NCI-H2029 (cell line): ENCODE measurements around the gene SAP30BP.

ENCODE experiments used
- DNase-seq: peaks from one replicate; lab custom pipeline; 2025; lab: John Stamatoyannopoulos, UW

Gene SAP30BP

GRCh38 chr17:75720656-75721462 lies 53.7 kb downstream of the SAP30BP start, which contains the start of gene ITGB4:
TSS of gene ITGB4 (plus strand) at chr17:75721459. CDS start at chr17:75724704, 3,245 bp downstream.
- DNase-seq, result no peak

- DNase-seq, result no peak
These were observed 54.4 kb downstream of the SAP30BP start for GRCh38 chr17:75721463-75722011.

GRCh38 chr17:75722076-75722475 lies 54.9 kb downstream of the SAP30BP start:
- no peak for DNase-seq

GRCh38 chr17:75722542-75723095 lies 55.5 kb downstream of the SAP30BP start:
- DNase-seq, result no peak

- DNase-seq, result no peak
These were observed 56.2 kb downstream of the SAP30BP start for GRCh38 chr17:75723171-75723930.

GRCh38 chr17:75724016-75725003 lies 57.2 kb downstream of the SAP30BP start:
- no peak for DNase-seq

GRCh38 chr17:75725504-75725903 lies 58.4 kb downstream of the SAP30BP start:
- no peak for DNase-seq

- no peak for DNase-seq
These were observed 60.3 kb downstream of the SAP30BP start for GRCh38 chr17:75727391-75727790.

GRCh38 chr17:75729351-75729750 lies 62.2 kb downstream of the SAP30BP start:
- no peak for DNase-seq

GRCh38 chr17:75730065-75730464 lies 62.9 kb downstream of the SAP30BP start:
- no peak for DNase-seq

GRCh38 chr17:75731086-75731715 lies 64.1 kb downstream of the SAP30BP start:
- no peak for DNase-seq

GRCh38 chr17:75731716-75732498 lies 64.8 kb downstream of the SAP30BP start:
- DNase-seq, result no peak

GRCh38 chr17:75733471-75733870 lies 66.3 kb downstream of the SAP30BP start:
- no peak for DNase-seq

- no peak for DNase-seq
These were observed 67.6 kb downstream of the SAP30BP start for GRCh38 chr17:75734674-75735294.

GRCh38 chr17:75736173-75736835 lies 69.2 kb downstream of the SAP30BP start:
- DNase-seq, result no peak

GRCh38 chr17:75737133-75737962 lies 70.2 kb downstream of the SAP30BP start:
- DNase-seq, result no peak

- no peak for DNase-seq
These were observed 71.2 kb downstream of the SAP30BP start for GRCh38 chr17:75738218-75738802.

GRCh38 chr17:75739174-75739573 lies 72.0 kb downstream of the SAP30BP start:
- DNase-seq, result no peak
